Endothelial cell of umbilical vein (primary cell): ENCODE data around the gene CRB1.

ENCODE experiments used
- CTCF ChIP-seq, 2 donors: IDR thresholded peaks; 1 replicate in 1 of 2; 2 replicates in 1 of 2; pipeline ENCODE4 v1.5.1; 2011; ENCODE audit warnings: low read length in 2 of 2, mild to moderate bottlenecking in 2 of 2, moderate library complexity in 2 of 2, control low read depth in 1 of 2, inconsistent platforms in 1 of 2, low read depth in 1 of 2; ENCODE audit not compliant: insufficient read depth in 1 of 2; ENCODE audit errors: extremely low read depth in 1 of 2
- MAX ChIP-seq: IDR thresholded peaks from 2 replicates; pipeline ENCODE4 v1.6.1; 2011; ENCODE audit not compliant: insufficient read depth, insufficient read length
- MYC ChIP-seq: IDR thresholded peaks from one replicate; pipeline ENCODE4 v1.6.1; 2011; ENCODE audit warnings: mild to moderate bottlenecking, low read depth, low read length
- POLR2A ChIP-seq: IDR thresholded peaks from 2 replicates; pipeline ENCODE4 v1.6.1; 2012; ENCODE audit warnings: low read depth, mild to moderate bottlenecking, control low read depth, low read length
- POLR2AphosphoS5 ChIP-seq: IDR thresholded peaks from 2 replicates; pipeline ENCODE4 v1.6.1; 2012; ENCODE audit warnings: low read depth, mild to moderate bottlenecking, control low read depth, low read length, moderate library complexity; ENCODE audit not compliant: insufficient read depth

DNA sequence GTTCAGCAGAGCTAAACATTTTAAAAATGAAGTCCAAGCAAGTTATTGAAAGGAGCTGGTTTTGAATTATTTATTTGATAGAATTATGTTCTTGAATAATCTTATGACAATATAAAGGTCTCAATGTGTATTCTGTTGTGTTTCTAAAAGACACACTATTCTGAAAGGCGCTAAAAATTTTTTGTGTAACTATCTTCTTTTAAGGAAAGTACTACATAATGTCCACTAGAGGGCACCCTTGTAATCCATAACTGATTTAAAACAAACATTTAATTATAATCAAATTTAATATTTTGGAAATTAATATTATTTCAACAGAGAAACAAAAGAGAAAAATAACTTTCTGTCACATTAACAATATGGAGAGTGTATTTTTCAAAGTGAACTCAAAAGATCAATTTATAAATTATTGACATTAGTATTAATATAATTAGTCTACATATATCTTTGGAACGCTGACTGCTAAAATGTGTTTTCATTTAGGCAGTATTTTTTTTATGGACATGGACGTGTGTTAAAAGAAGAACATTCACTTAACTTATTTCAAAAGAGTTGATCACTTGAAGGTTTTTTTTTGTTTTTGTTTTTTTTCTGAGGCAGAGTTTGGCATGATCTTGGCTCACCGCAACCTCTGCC lies 258.8 kb downstream of the CRB1 start:
- TF ChIP-seq CTCF (IDR thresholded peaks at IDR 0.05; ENCODE audit: extremely low read depth in 1 of 2, insufficient read depth in 1 of 2, low read depth in 1 of 2, low read length in 2 of 2) (peak; percentile 16 to 18), MAX (no peak), POLR2AphosphoS5 (no peak), MYC (no peak), POLR2A (no peak)
